Fibroblast of skin of right biceps (primary cell): ENCODE results near the gene ARL2.
"Not testable (repeated sequence)": the region's sequence is repeated elsewhere in the genome, so short reads cannot be mapped to it uniquely, and the experiment has no call there.

Source experiments
- DNase-seq: peaks from one replicate; pipeline ENCODE4 v3.0.0-alpha.2; 2013

ARL2 gene

GRCh38 chr11:65013888-65014725 lies at the start of gene ARL2:
ARL2 (plus strand) TSS chr11:65014160; CDS start chr11:65014208, 48 bp downstream.
- peak; percentile 94 for DNase-seq

DNA sequence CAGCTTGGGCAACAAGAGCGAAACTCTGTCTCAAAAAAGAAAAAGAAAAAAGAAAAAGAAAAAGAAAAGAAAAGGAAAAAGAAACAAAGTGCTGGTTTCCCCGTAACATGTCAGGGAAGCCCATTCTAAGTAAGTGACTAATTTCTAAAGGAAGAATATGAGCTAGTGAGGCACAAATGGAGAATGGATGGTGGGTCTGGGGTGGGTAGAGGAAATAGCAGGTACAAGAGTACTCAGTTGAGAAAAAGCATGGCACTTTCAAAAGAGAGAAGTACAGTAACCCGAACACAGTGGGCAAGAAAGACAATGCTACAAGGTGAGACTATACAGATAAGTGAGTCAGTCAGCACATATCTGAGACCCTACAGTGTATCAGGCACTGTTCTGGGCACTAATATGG lies 46.6 kb upstream of the ARL2 start:
- no peak for DNase-seq

DNA sequence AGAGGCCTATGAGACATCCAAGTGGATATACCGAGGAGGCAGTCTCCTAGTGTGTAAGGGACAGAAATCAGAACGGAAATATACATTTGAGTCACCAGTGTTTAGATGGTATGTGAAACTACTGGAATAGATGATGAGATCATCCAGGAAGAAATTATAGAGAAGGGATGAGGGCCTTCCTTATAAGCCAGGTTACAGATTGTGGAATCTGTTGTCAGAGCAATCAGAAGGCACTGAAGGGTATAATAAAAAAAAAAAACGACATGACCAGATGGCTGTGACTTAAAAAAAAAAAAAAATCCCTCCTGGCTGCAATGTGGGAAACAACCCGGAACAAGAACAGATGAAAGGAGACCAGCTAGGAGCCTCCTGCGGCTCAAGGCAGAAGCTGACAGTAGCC lies 44.8 kb upstream of the ARL2 start:
- peak; percentile 83 for DNase-seq

- no peak for DNase-seq
These were observed 43.2 kb upstream of the ARL2 start for GRCh38 chr11:64970731-64971151.

DNA sequence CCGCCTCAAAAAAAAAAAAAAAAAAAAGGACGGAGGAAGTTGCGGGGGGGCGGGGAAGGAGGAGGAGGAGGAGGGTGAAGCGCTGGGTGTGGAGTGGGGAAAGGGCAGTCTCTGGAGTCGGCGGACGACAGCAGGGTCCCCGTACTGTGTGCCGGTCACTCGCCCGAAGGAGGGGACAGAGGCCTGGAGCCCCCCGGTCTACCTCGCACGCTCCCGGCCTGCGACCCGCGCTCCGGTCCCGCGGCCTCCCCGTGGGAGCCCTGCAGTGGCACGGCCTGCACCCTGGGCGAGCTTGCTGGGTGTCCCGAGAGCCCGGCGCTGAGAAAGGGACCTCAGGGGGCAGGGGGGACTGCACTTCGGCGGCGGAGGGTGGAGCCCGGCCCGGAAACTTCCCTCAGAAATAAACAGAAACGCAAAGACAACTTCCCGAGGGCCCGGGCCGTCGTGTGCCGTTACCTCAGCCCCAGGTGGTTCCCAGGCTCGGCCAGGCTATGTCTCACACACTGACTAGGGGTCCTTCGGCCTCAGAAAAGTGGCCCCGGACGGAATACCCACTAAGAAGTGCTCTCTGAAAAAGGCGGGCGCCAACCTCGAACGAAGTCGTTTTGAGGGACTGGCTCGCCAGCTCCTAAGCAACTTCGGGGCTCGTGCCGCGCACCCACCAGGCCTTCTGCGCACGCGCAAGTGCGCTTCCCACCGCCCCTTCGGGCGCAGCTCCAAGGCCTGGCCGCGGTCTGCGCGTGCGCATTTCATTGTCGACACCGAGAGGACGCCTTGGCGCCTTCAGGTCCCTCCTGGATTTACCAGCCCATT lies 42.3 kb upstream of the ARL2 start, which contains the start of gene MAJIN:
Gene MAJIN, minus strand, starts transcription at position 688 of the 813 bp plus-strand sequence. CDS start 12,703 bp downstream, outside the sequence.
- DNase-seq: peak; percentile 79

GRCh38 chr11:64974124-64974523 lies 39.8 kb upstream of the ARL2 start:
- DNase-seq: no peak

- DNase-seq: no peak
These were observed 37.3 kb upstream of the ARL2 start for GRCh38 chr11:64976651-64977050.

GRCh38 chr11:64983339-64983738 lies 30.6 kb upstream of the ARL2 start:
- not testable (repeated sequence) for DNase-seq

DNA sequence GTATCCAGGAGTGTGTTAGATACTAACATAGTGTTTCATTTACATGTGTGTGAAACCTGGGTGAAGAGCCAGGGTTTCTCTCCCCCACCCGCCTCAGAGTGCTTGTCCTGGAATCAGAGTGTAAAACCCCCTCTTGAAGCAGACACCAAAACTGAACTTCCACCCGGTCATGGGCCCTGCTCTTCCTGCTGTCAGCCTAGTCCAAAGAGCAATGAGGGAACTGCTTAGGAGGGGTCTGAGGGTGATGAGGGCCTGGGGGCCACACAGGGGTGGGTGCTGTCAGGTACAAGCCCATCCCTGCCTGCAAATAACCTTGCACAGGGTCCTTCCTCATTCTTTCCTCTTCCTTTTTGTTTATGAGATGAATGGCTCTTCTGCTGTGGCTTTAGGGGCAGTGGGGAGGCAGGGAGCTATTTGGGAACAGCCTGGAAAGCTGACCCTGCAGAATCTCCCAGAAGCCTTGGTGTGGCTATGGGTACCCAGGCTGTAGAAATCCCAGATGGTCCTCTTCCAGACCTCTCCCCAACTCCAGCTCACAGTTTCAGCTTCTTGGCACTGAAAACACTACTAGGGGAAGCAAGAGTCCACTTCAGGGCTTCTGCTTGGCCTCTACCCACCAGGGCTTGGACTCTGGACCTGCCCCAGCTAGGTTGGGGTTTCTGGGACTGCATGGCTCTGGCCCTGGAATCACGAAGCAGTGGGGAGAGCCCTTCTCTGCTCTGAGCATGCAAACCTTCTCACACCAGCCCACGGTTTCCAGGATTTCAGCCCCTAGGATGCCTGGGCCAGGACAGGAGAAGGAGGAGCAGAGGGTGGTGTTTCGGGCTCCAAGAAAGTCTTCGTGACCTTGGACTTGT lies 25.7 kb upstream of the ARL2 start:
- no peak for DNase-seq

GRCh38 chr11:64989416-64989815 lies 24.5 kb upstream of the ARL2 start:
- DNase-seq: no peak

- peak; percentile 47 for DNase-seq
These were observed 23.6 kb upstream of the ARL2 start for GRCh38 chr11:64990222-64990923.

GRCh38 chr11:64994318-64994717 lies 19.6 kb upstream of the ARL2 start:
- no peak for DNase-seq

DNA sequence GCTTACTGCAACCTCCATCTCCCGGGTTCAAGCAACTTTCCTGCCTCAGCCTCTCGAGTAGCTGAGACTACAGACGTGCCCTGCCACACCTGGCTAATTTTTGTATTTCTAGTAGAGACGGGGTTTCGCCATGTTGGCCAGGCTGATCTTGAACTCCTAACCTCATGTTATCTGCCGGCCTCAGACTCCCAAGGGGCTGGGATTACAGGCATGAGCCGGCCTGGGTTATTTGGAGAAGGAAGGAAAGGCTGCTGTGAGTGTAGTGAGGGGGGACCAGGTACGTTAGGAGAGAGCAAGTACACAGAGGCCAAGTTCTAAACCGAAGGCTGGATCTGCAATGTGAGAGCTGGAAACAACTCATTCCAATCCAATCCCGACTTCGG lies 17.6 kb upstream of the ARL2 start:
- DNase-seq: no peak

DNA sequence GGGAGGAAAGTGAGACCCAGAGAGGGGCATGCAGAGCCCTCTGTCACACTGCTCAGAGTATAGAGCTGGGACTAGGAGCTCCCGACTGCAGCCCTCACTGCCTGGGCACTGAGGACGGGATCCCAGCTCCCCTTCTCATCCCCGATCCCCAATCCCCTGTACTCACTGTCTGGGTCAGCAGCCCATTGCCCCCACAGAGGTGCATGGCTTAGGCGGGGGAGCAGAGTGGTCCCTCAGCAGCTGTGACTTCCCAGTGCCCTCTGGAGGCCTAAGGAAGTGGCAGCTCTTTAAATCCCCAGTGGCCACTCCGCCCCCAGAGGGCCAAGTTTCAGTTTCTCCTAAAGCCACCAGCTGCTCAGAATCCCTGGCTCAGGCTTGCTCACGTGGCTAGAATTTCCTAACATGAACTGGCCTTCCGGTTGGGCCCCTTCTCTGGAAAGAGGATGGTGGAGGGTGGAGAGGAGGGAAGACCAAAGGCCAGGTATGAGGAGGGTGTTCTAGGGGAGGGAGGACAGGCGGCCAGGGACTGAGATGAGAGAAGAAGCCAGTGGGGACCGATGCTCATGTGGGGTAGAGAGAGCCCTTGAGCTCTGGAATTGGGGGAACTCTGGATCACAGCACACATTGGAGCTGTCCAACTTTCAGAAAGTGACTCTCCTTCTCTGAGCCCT lies 17.1 kb upstream of the ARL2 start, which contains the start of gene BATF2:
Gene BATF2, minus strand, starts transcription at position 262 of the 671 bp plus-strand sequence. Its CDS starts 57 bp downstream, at position 205.
- peak; percentile 60 for DNase-seq

DNA sequence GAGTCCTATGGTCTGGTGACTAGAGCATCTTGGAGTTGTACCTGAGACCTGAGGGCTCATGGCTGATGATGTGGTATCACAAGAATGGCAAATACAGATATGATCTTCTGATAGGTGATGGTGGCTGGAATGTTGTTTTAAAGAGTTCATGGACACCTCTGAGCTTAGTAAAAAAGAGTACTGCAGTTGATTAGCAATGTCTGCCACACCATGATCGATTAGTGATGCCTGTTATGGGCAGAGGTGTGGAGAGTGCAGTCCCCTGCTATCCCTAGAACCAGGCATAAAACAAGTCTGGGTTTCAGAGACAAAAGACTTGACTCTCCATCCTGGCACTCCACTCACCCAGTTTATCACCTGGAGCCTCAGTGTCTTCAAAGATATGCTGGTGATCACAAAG lies 15.8 kb upstream of the ARL2 start:
- no peak for DNase-seq

GRCh38 chr11:64998690-64999431 lies 15.1 kb upstream of the ARL2 start:
- DNase-seq: no peak

GRCh38 chr11:64999478-64999877 lies 14.5 kb upstream of the ARL2 start:
- no peak for DNase-seq

GRCh38 chr11:65002706-65003105 lies 11.3 kb upstream of the ARL2 start:
- no peak for DNase-seq

DNA sequence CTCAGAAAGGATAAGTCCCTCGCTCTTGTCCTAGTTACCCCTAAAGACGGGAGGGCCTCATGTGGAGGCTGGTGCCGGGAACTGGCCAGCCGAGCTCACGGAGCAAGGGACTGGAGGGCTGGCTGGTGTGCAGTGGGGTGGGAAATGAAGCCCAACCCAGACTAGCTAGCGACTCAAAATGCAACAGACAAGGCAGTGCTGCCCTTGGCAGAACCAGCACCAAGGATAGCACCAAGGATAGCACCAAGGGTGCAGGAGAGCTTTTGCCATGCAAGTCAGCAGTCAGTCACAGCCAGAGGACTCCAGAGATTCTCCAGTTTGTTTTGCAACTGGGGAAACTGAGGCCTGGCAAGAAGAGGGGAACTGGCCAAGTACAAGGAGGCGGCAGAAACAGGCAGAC lies 10.7 kb upstream of the ARL2 start:
- DNase-seq: peak; percentile 28

- DNase-seq: not testable (repeated sequence)
These were observed 10.0 kb upstream of the ARL2 start for GRCh38 chr11:65003968-65004367.

GRCh38 chr11:65008016-65008415 lies 5.9 kb upstream of the ARL2 start:
- DNase-seq: no peak
